GM18873 (cell line): ENCODE results near the gene YAP1.

Experiments
- ATAC-seq: cut with Tn5 transposase; IDR thresholded peaks from one replicate; pipeline ENCODE4 v1.9.1; 2021; ENCODE audit warnings: mild to moderate bottlenecking, moderate library complexity, moderate number of reproducible peaks; ENCODE audit not compliant: unreplicated experiment, low FRiP score

YAP1 gene

DNA sequence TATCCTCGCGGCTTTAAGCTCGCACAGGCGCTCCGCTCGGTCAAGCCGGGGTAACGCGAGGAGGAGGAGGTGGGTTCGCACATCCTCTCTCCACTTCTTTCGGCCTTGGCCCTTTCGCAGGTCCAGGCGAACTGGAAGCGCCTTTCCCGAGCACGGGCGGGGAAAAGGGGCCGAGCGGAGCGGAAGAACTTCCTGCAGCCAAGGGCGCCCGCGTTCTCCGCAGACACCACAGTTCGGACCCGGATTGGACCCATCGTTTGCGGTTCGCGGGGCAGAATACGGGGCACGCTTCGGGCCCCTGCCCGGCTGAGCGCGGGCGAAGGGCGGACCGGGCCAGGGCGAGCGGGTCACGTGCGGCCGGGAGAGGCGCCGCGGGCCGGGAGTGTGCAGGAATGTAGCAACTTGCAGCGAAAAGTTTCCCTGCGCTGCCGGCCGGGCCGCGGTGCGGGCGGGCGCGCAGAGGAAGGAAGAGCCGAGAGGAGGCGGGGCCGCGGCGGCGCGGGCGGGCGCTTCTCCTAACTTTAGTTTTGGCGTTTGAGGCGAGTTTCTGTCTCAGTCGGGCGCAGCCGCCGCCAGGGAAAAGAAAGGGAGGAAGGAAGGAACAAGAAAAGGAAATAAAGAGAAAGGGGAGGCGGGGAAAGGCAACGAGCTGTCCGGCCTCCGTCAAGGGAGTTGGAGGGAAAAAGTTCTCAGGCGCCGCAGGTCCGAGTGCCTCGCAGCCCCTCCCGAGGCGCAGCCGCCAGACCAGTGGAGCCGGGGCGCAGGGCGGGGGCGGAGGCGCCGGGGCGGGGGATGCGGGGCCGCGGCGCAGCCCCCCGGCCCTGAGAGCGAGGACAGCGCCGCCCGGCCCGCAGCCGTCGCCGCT lies at the start of gene YAP1:
YAP1 (plus strand) TSS at position 552 of the 865 bp plus-strand sequence. CDS start 402 bp downstream, outside the sequence.
- ATAC-seq: peak; percentile 79

DNA sequence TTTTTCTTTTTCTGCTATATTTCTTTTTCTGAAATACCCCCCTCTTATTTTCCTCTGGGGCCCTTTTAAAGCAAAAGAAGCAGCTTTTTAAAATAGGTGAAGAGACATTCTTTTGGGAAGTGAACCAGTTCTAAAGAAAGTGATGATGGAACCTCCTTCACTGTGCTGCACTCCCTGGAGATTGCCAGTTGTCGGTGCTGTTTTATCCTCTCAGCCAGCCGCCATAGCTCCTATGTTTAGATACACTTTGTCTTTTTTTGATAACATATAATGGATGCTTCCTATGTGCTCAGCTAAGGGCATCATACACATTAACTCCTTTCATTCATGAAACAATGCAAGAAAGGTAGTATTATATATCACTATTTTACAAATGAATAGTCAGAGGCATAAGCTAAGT lies 49.0 kb upstream of the YAP1 start:
- no peak for ATAC-seq

DNA sequence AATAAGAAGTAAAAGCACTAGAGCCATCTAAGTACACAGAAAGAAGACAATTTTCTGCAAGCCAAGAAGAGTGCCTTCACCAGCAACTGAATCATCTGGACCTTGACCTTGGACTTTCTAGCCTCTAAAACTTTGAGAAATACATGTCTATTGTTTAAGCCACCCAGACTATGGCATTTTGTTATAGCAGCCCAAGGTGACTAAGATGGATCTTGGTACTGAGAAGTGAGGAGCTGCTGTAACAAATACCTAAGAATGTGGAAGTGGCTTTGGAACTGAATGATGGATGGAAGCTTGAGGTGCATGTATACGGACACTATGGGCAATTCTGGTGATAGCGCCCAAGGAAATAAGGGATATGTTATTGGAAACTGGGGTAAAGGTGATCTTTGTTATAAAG lies 48.1 kb upstream of the YAP1 start:
- no peak for ATAC-seq

DNA sequence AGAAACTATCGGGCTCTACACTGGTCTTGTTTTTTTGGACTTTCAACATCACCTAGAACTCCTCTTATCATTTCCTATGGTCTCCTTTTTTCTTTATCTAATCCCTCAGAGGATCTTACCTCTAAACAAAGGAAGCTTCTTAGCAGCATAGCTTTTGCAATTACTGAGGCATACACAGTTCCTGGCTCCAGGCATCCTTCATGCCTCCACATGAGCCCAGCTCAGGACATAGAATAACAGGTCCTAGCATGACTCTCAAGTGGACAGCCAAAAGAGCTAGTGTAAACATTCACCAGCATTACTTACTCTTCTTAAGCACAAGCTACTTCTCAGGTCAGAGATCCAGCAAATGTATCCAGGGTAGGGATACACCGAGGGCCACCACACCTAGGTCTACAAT lies 45.9 kb upstream of the YAP1 start:
- no peak for ATAC-seq

DNA sequence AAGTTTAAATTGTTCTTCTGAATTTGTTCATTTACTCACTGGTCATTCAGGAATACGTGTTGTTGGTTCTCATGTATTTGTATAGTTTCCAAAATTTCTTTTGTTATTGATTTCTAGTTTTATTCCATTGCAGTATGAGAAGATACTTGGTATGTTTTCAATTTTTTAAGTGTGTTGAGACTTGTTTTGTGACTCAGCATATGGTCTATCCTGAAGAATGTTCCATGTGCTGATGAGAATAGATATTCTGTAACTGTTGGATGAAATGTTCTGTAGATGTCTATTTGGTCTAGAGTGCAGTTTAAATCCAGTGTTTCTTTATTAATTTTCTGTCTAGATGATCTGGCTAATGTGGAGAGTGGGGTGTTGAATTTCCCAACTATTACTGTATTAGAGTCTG lies 39.5 kb upstream of the YAP1 start:
- ATAC-seq: no peak

DNA sequence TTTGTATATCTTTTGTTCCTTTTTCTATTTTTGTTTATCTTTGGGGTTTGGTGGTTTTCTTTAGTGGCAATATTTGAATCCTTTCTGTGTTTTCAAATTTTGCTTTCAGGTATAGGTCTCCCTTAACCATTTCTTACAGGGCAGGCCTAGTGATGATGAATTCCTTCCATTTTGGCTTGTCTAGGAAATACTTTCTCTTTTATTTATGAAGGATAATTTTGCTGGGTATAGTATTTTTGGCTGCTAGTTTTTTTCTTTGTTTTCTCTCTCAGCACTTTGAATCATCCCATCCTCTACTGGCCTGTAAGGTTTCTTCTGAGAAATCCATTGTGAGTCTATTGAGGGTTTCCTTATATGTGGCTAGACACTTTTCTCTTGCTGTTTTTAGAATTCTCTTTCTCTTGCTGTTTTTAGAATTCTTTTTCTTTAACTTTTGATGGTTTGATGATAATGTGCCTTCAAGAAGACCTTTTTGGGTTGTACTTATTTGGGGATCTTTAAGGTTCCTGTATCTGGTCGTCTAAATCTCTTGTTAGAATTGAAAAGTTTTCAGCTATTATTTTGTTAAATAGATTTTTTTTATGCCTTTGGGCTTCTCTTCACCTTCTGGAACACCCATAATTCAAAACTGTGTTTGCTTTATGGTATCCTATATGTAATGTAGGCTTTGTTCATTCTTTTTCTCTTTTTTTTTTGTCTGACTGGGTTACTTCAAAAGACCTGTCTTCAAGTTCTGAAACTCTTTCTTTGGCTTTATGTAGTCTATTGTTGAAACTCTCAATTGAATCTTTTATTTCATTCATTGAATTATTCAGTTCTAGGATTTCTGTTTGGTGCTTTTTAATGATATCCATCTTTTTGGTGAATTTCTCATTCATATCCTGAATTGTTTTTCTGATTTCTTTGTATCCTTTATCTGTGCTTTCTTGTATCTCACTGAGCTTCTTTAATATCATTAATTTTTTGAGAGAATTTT lies 38.5 kb upstream of the YAP1 start:
- ATAC-seq: no peak

DNA sequence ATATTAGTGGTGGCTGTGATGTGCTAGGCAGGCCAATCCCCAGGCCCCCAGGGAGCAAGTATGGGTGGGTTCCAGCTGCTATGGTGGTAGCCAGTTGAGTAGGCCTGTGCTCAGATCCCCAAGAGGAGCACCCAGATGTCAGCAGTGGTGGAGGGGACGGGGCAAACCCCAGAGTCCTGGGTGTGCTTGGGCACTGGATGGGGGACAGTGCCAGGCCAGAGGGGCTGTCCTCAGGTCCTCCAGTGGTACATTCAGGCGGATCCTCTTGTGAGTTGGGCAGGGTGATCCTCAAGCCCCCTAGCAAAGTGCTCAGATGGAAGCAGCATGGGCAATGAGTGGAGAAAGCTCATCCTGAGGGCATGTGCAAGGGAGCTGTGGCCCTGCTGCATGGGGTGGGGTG lies 37.0 kb upstream of the YAP1 start:
- ATAC-seq: no peak

DNA sequence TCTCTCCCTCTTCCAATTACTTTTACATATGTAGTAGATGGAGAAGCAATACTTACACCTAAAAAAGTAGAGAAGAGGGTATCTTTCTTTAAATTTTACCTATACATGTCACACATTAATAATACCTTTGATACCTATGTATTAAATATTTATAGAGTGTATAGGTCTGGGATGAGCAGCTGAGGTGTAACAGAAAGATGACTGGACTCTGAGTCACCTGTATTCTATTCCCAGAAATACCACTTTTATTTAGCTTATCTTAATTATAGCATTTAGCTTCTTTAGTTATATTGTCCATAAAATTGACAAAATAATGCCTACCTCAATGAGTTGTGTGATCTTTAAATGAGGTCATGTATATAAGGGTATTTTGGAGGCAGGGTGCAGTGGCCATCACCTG lies 30.6 kb upstream of the YAP1 start:
- no peak for ATAC-seq

DNA sequence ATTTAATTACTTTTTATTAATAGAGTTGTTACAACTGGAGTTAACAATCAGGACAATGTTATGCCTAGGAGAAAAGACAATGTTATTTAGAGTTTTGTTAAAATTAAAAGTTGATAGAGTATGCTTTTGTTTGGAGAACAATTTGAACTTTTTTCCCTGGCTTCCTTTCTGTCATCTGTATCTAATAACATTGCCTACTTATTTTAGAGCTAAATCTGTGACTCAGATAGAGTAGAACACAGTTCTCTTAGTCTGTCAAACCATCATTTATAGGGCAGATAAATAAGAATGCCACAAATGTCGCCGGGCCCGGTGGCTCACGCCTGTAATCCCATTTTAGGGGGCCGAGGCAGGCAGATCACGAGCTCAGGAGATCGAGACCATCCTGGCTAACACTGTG lies 28.9 kb upstream of the YAP1 start:
- ATAC-seq: no peak

DNA sequence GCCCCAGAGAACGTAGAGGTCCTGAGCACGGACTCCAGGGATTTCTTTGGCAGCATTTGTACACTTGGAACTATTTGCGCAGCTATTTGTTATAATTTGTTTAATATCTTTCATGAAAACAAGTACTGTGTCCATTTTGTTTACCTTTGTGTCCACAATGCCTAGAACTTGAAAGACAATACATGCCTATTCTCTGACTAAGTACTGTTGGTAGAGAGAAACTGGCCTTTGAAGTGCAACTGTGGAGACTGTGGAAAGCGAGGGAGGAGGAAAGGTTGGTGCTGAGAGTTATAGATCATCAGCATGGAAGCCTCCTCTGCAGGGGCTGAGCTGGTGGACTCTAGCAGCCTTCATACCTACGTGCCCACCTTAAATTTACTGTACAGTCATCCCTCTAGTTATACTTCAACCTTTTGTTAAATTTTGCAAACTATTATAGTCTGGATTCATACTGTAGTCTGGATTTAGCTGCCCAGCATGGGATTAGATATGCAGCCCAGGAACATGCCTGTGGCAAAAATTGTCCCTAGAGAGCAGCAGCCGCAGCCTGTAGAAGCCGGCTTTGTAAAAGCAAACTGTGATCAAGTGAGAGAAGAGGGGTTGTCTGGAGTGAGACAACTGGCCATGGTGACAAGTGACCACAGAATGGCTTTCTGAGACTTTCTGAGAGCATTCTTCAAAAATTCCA lies 24.2 kb upstream of the YAP1 start:
- ATAC-seq: no peak

DNA sequence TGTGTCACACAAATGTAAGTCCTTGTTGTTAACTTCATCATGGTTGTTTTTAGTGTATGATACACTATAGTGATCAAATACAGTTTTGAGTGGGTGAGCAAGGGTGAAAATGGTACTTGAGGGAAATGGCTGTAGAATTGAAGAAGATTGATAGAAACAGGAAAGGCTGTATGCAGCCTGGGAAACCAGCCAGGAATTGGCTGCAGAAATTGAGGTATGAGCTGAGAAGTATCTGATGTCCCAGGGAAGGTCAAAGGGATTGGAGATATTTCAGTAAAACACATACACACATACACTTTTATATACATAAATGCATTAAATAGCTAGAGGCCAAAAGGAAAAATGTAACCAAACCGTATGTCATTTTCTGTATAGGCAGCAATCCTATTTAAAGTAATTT lies 13.1 kb upstream of the YAP1 start:
- no peak for ATAC-seq

DNA sequence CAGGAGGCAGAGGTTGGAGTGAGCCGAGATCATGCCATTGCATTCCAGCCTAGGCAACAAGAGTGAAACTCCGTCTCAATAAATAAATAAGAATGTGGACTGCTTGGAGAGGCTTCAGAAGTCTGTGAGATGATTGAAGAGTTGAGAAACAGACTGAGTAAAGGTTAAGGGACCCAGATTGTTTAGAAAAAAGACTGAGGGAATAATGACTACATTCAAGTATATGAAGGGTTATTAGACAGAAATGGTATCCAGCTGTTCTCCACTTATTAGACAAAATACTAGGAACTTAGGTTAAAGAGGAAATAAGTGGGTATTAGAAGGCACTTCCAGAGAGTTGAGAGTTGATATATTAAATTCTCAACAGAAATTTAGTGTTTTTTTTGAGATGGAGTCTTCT lies 10.5 kb upstream of the YAP1 start:
- no peak for ATAC-seq

DNA sequence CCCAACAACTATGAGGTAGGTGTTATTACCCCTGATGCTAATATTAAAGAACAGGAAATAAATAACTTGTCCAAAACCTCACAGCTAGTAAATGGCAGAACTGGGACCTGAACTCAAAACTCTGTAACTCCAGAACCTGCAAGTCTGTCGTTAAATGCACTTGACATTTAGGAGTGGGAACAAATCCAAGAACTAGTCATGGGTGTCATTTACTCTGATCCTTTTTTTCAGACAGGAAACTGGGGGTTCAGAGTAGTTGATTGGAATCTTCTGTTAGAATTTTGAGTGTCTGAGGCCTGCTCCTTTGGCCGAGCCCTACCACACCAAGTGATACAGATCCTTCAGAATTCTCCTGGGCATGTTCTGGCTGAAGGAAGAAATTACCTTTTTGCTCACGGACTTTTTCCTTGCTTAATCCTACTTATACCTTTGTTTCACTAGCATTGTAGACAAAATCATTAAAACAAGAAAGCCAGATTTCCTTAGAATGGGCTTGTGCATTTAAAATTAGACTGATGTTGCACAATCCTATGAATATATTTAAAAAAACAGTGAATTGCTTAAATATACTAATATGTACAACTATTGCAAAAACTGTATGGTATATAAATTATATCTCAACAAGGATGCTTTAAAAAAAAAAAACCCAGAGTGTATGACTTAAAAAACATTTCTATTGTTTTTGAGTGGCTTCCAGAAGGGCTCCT lies 1.4 kb upstream of the YAP1 start:
- ATAC-seq: no peak

DNA sequence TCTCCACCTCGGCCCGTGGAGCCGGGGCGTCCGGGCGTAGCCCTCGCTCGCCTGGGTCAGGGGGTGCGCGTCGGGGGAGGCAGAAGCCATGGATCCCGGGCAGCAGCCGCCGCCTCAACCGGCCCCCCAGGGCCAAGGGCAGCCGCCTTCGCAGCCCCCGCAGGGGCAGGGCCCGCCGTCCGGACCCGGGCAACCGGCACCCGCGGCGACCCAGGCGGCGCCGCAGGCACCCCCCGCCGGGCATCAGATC lies 439 bp downstream of the YAP1 start:
- peak; percentile 12 for ATAC-seq

DNA sequence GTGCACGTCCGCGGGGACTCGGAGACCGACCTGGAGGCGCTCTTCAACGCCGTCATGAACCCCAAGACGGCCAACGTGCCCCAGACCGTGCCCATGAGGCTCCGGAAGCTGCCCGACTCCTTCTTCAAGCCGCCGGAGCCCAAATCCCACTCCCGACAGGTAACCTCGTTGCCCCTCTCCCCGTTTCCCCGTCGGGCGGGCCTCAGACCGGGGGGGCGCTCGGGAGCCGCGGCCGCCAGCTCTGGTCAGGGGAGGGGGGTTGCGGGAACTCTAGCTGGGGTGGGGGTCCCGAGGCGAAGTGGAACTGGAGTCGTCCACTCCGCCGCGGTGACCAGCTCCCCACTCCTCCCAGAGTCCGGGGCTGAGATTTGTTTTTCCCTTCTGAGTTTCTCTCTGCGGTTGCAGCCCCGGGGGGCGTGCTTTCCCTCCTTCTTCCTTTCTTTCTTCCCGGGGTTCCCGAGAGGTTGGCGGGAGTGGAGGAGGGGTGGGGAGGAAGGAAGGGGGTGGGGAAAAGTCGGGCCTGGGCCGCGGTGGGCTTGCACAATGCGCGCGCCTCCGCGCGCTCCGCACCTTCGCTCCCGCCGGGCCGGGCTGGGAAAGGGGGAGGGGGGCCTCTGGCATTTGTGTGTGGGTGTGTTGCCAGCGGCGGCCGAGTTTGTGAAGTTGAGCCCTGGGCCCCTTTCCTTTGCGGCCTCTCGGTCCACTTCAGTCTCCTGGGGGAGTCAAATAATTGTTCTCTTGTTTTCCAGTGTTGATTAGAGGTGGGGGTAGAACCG lies 952 bp downstream of the YAP1 start:
- no peak for ATAC-seq

DNA sequence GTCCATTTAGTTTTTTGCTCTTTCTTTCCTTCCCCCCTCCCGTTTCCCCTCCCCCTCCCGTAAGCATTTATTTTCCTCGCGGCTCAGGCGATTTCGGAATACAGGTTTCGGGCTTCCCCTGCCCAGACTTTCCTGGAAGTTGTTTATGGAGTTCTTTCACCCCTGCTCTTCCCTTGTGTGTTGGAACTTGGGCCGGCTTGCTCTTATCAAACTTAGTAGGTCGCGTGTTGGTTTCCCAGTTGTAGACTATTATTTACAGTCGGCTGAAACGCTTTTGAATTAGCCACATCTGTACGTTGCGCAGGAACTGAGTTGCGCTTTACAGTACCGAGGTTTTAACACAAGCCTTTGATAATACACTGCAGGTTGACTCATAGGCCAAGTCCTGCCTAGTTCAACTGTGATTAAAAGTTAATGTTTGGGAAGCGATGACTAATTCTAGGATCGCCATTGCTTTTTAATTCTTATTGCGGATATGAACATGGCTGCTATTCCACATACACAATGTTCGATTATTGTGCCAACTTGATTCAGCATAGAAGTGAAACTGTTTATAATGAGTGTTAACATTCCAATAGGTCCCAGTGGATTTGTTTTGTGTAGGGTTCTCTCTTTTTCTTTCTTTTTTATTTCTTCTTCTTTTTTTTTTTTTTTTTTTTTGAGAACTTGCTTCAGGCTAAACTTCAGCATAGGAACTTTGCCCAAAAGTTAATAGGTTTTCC lies 1.7 kb downstream of the YAP1 start:
- no peak for ATAC-seq

DNA sequence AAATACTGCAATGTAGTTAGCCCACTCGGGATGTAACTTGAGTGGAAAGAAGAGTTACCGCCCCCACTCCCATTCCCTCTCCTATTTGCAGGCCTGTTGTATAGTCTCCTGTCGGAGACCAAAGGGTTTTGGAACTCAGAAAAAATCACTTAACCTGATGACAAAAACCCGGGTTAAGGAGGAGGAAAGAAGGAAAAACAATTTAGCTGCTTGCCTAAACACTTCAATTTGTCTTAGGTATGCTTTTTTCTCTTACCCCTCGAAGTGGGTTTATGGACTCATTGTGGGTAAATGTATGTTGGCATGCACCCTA lies 2.2 kb downstream of the YAP1 start:
- ATAC-seq: no peak

DNA sequence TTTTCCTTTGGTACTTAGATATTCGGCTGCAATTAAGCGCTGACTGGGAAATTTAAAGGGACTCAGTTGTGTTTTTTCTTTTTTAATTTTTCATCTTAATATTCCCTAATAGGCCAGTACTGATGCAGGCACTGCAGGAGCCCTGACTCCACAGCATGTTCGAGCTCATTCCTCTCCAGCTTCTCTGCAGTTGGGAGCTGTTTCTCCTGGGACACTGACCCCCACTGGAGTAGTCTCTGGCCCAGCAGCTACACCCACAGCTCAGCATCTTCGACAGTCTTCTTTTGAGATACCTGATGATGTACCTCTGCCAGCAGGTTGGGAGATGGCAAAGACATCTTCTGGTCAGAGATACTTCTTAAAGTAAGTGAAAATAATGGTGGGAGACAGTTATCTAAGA lies 3.8 kb downstream of the YAP1 start:
- ATAC-seq: no peak

DNA sequence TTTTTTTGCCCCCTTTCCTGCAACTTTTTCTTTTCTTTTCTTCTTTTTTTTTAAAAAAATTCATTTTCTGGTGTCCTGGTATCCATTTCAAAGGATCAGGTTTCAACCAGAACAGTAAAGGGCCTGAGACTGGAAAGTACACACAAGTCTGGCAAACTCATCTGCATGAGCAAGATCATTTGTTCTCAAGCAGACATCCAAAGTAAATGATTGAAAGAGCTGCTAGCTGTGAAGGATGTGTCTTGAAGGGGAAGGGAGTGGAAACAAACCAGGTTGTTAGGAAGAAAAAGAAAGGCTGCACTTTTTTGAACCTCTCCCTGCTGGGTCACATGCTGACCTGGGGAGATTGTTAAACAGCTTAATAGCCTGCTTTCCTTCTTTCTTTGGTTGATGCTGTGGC lies 5.3 kb downstream of the YAP1 start:
- no peak for ATAC-seq
